SK-N-SH (cell line): ENCODE data around the gene RAI1. TPM values are rescaled to one million over a fixed set of nuclear protein-coding genes. Genes with fewer than 3 reads are reported as not detected.

Source experiments
- FOXJ3 ChIP-seq: sonication (generic); formaldehyde crosslinking; IDR thresholded peaks from 2 replicates; pipeline ENCODE4 v1.5.1; 2020; ENCODE audit warnings: mild to moderate bottlenecking, missing genetic modification reagents
- FOXM1 ChIP-seq: IDR thresholded peaks from 2 replicates; pipeline ENCODE4 v1.4.0; 2012; ENCODE audit warnings: low read depth, mild to moderate bottlenecking
- MAX ChIP-seq: IDR thresholded peaks from 2 replicates; pipeline ENCODE4 v1.4.0; 2012; ENCODE audit warnings: low read depth
- NFIC ChIP-seq: IDR thresholded peaks from 2 replicates; pipeline ENCODE4 v1.4.0; 2012; ENCODE audit warnings: borderline replicate concordance
- POLR2AphosphoS5 ChIP-seq: IDR thresholded peaks from 2 replicates; pipeline ENCODE4 v1.6.1; 2012; ENCODE audit warnings: low read depth, low read length
- RAD21 ChIP-seq: IDR thresholded peaks from 2 replicates; pipeline ENCODE4 v1.6.1; 2012; ENCODE audit warnings: mild to moderate bottlenecking, low read length
- REST ChIP-seq: IDR thresholded peaks from 2 replicates; pipeline ENCODE4 v1.6.1; 2012; ENCODE audit warnings: mild to moderate bottlenecking, low read depth, low read length, moderate library complexity
- SMC3 ChIP-seq: IDR thresholded peaks from 2 replicates; pipeline ENCODE4 v1.6.1; 2012; ENCODE audit warnings: low read depth, low read length, improper control_type of control experiment
- USF1 ChIP-seq: IDR thresholded peaks from 2 replicates; pipeline ENCODE4 v1.4.0; 2012; ENCODE audit warnings: low read depth, borderline replicate concordance
- ZBTB33 ChIP-seq: IDR thresholded peaks from 2 replicates; pipeline ENCODE4 v1.4.0; 2012; ENCODE audit warnings: low read depth, borderline replicate concordance
- polyA plus RNA-seq, 3 experiments: library from polyadenylated mRNA; depleted of rRNA; stranded (reverse); fragments of >200 nt; gene quantifications; 2 replicates each; pipeline ENCODE4 v1.2.3, GENCODE V29; 2012
- TF ChIP-seq, protein P1 (sequence below): fragments of 200-600 bp; sonication (generic); IDR thresholded peaks from 2 replicates; pipeline ENCODE4 v1.6.1; 2017; ENCODE audit warnings: antibody characterized with exemption, mild to moderate bottlenecking, moderate library complexity

RAI1 gene
- polyA plus RNA-seq, 1 of the 3 experiments (the other 2 are of a cell fraction): 4.7 TPM

- TF ChIP-seq, protein P1, sequence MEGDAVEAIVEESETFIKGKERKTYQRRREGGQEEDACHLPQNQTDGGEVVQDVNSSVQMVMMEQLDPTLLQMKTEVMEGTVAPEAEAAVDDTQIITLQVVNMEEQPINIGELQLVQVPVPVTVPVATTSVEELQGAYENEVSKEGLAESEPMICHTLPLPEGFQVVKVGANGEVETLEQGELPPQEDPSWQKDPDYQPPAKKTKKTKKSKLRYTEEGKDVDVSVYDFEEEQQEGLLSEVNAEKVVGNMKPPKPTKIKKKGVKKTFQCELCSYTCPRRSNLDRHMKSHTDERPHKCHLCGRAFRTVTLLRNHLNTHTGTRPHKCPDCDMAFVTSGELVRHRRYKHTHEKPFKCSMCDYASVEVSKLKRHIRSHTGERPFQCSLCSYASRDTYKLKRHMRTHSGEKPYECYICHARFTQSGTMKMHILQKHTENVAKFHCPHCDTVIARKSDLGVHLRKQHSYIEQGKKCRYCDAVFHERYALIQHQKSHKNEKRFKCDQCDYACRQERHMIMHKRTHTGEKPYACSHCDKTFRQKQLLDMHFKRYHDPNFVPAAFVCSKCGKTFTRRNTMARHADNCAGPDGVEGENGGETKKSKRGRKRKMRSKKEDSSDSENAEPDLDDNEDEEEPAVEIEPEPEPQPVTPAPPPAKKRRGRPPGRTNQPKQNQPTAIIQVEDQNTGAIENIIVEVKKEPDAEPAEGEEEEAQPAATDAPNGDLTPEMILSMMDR: no peak
- TF ChIP-seq POLR2AphosphoS5 (no peak), SMC3 (no peak), USF1 (no peak), REST (no peak), ZBTB33 (no peak), NFIC (no peak), MAX (no peak), RAD21 (no peak), FOXM1 (no peak), FOXJ3 (no peak)
- TF ChIP-seq, all 33 proteins: peak for 0
These were observed 10.5 kb upstream of the RAI1 start (continued) for GRCh38 chr17:17670701-17671305.
